ENCODE data around the gene STK11.

The STK11 gene

GRCh38 chr19:1239796-1240737, 34.5 kb downstream of the STK11 start:
- Histone ChIP-seq H3K79me2 (ENCODE audit: low read length) (peaks cover 10% of the 10 kb centered on the region), H3K27ac (ENCODE audit: low read length) (no peak overlapping the region), H3K27me3 (ENCODE audit: low read depth, low read length) (no peaks in the 10 kb centered on the region), H3K9me3 (ENCODE audit: insufficient read depth, low read length) (no peaks in the 10 kb centered on the region), H3K9ac (ENCODE audit: low read length) (peak overlapping the region; percentile 63), H4K20me1 (ENCODE audit: insufficient read depth, low read length) (no peaks in the 10 kb centered on the region), H3K4me1 (ENCODE audit: low read length) (peaks cover 30% of the 10 kb centered on the region), H3K36me3 (replicated peaks; ENCODE audit: low read depth, low read length) (peaks cover 6% of the 10 kb centered on the region), H2AFZ (ENCODE audit: low read depth, low read length) (peak overlapping the region; percentile 2; the same call in 1 of the 2 replicates), H3K4me2 (ENCODE audit: low read length) (peak overlapping the region; percentile 76), H3K4me3 (ENCODE audit: low read length) (peak overlapping the region; percentile 90)
- TF ChIP-seq CTCF (IDR thresholded peaks at IDR 0.05; ENCODE audit: low read depth, low read length) (peak; percentile 75), EZH2phosphoT487 (IDR thresholded peaks at IDR 0.05; ENCODE audit: low read depth) (no peak)

- Histone ChIP-seq H3K4me2 (ENCODE audit: low read length) (peak overlapping the region; percentile 75), H3K9ac (ENCODE audit: low read length) (peak overlapping the region; percentile 52), H3K4me1 (ENCODE audit: low read length) (peaks cover 31% of the 10 kb centered on the region), H3K36me3 (replicated peaks; ENCODE audit: low read depth, low read length) (peaks cover 6% of the 10 kb centered on the region), H3K9me3 (ENCODE audit: insufficient read depth, low read length) (no peaks in the 10 kb centered on the region), H2AFZ (ENCODE audit: low read depth, low read length) (peak overlapping the region; percentile 74; the same call in 1 of the 2 replicates), H3K27ac (ENCODE audit: low read length) (peak overlapping the region; percentile 17; the same call in 1 of the 2 replicates), H3K4me3 (ENCODE audit: low read length) (peak overlapping the region; percentile 90), H3K27me3 (ENCODE audit: low read depth, low read length) (no peaks in the 10 kb centered on the region), H3K79me2 (ENCODE audit: low read length) (peaks cover 10% of the 10 kb centered on the region), H4K20me1 (ENCODE audit: insufficient read depth, low read length) (no peaks in the 10 kb centered on the region)
- no peak for TF ChIP-seq EZH2phosphoT487 (IDR thresholded peaks at IDR 0.05; ENCODE audit: low read depth)
Measured at GRCh38 chr19:1240925-1241324, 35.3 kb downstream of the STK11 start.

GRCh38 chr19:1241417-1242095, 36.0 kb downstream of the STK11 start, which contains the start of gene ATP5F1D:
TSS of gene ATP5F1D (plus strand) at chr19:1241751. CDS start at chr19:1241851, 100 bp downstream.
- Histone ChIP-seq H3K79me2 (ENCODE audit: low read length) (peaks cover 10% of the 10 kb centered on the region), H3K9ac (ENCODE audit: low read length) (peak within 1 kb of the TSS; percentile 90), H3K27me3 (ENCODE audit: low read depth, low read length) (no peaks in the 10 kb centered on the region), H3K27ac (ENCODE audit: low read length) (peak within 1 kb of the TSS; percentile 38), H4K20me1 (ENCODE audit: insufficient read depth, low read length) (no peaks in the 10 kb centered on the region), H3K4me3 (ENCODE audit: low read length) (peak within 1 kb of the TSS; percentile 90), H3K36me3 (replicated peaks; ENCODE audit: low read depth, low read length) (peaks cover 6% of the 10 kb centered on the region), H3K4me2 (ENCODE audit: low read length) (peak within 1 kb of the TSS; percentile 95), H2AFZ (ENCODE audit: low read depth, low read length) (peak within 1 kb of the TSS; percentile 74; the same call in 1 of the 2 replicates), H3K4me1 (ENCODE audit: low read length) (peaks cover 31% of the 10 kb centered on the region), H3K9me3 (ENCODE audit: insufficient read depth, low read length) (no peaks in the 10 kb centered on the region)
- TF ChIP-seq EZH2phosphoT487 (IDR thresholded peaks at IDR 0.05; ENCODE audit: low read depth) (no peak), CTCF (IDR thresholded peaks at IDR 0.05; ENCODE audit: low read depth, low read length) (no peak)

GRCh38 chr19:1243768-1244692, 38.5 kb downstream of the STK11 start:
- Histone ChIP-seq H3K36me3 (replicated peaks; ENCODE audit: low read depth, low read length) (peaks cover 6% of the 10 kb centered on the region), H3K4me3 (ENCODE audit: low read length) (peak overlapping the region; percentile 56), H3K4me2 (ENCODE audit: low read length) (peak overlapping the region; percentile 77), H4K20me1 (ENCODE audit: insufficient read depth, low read length) (no peaks in the 10 kb centered on the region), H3K4me1 (ENCODE audit: low read length) (peaks cover 33% of the 10 kb centered on the region), H3K9me3 (ENCODE audit: insufficient read depth, low read length) (no peaks in the 10 kb centered on the region), H3K27ac (ENCODE audit: low read length) (peak overlapping the region; percentile 67), H3K27me3 (ENCODE audit: low read depth, low read length) (no peaks in the 10 kb centered on the region), H3K9ac (ENCODE audit: low read length) (peak overlapping the region; percentile 55), H2AFZ (ENCODE audit: low read depth, low read length) (no peak overlapping the region), H3K79me2 (ENCODE audit: low read length) (peaks cover 10% of the 10 kb centered on the region)
- TF ChIP-seq EZH2phosphoT487 (IDR thresholded peaks at IDR 0.05; ENCODE audit: low read depth) (no peak), CTCF (IDR thresholded peaks at IDR 0.05; ENCODE audit: low read depth, low read length) (peak; percentile 93)
